NCI-H345 (cell line): ENCODE results near the gene GOLGA1.
A peak's percentile ranks its signal among the peaks of the same experiment; 100 is the strongest.

Source experiments
- DNase-seq: peaks from one replicate; lab custom pipeline; 2025; lab: John Stamatoyannopoulos, UW

The GOLGA1 gene

GRCh38 chr9:124835026-124835557 is 105.8 kb downstream of the GOLGA1 start:
- DNase-seq: peak; percentile 92

- DNase-seq: peak; percentile 59
Measured at GRCh38 chr9:124834591-124834990, 106.3 kb downstream of the GOLGA1 start.

- DNase-seq: no peak
Measured at GRCh38 chr9:124831642-124832364, 109.1 kb downstream of the GOLGA1 start.

GRCh38 chr9:124830593-124830992 is 110.3 kb downstream of the GOLGA1 start:
- DNase-seq: no peak

- DNase-seq: no peak
Measured at GRCh38 chr9:124829334-124829669, 111.6 kb downstream of the GOLGA1 start.

- DNase-seq: no peak
Measured at GRCh38 chr9:124828489-124829333, 112.2 kb downstream of the GOLGA1 start.
